A673 (cell line): Measurements from ENCODE around the gene PLXND1. TPM values are rescaled to one million over a fixed set of nuclear protein-coding genes. Genes with fewer than 3 reads are reported as not detected.

Source experiments
- BruUV-seq: library from RNA; stranded (reverse); fragments of 400-500 nt; replicated peaks from 2 replicates; lab custom pipeline; 2021; lab: Mats Ljungman, UMichigan
- CTCF ChIA-PET: fragments of 300-600 bp; sonication (Branson Sonifier 250); formaldehyde crosslinking; loops from one replicate; lab custom pipeline; 2022; ENCODE audit warnings: antibody characterized with exemption; lab: Charles Lee
- POLR2A ChIA-PET: fragments of 300-600 bp; sonication (Branson Sonifier 250); formaldehyde crosslinking; loops from one replicate; lab custom pipeline; 2022; ENCODE audit warnings: antibody characterized with exemption; ENCODE audit not compliant: low non-redundant PET; lab: Charles Lee
- DNase-seq: peaks from one replicate; pipeline ENCODE4 v3.0.0-alpha.2; 2015; ENCODE audit warnings: low spot score
- H3K27ac ChIP-seq: fragments of 200-600 bp; sonication (generic); 2 replicates; pipeline ENCODE4 v1.5.1; 2016; ENCODE audit warnings: mixed run types, low read depth, mild to moderate bottlenecking, mixed read lengths, antibody characterized with exemption, low read length; ENCODE audit not compliant: poor library complexity, severe bottlenecking
- H3K27me3 ChIP-seq: fragments of 200-600 bp; sonication (generic); replicated peaks from 2 replicates; pipeline ENCODE4 v1.6.1; 2017; ENCODE audit warnings: mixed run types, low read depth, mild to moderate bottlenecking, mixed read lengths, antibody characterized with exemption, low read length; ENCODE audit not compliant: insufficient read depth, poor library complexity
- H3K36me3 ChIP-seq: fragments of 200-600 bp; sonication (generic); 2 replicates; pipeline ENCODE4 v1.6.1; 2016; ENCODE audit warnings: mixed run types, mild to moderate bottlenecking, mixed read lengths, antibody characterized with exemption, low read length; ENCODE audit not compliant: insufficient read depth, poor library complexity, severe bottlenecking
- H3K4me1 ChIP-seq: fragments of 200-600 bp; sonication (generic); 2 replicates; pipeline ENCODE4 v1.6.1; 2017; ENCODE audit warnings: mixed run types, mild to moderate bottlenecking, mixed read lengths, antibody characterized with exemption, low read length; ENCODE audit not compliant: insufficient read depth, poor library complexity, severe bottlenecking
- H3K4me3 ChIP-seq: fragments of 200-600 bp; sonication (generic); 2 replicates; pipeline ENCODE4 v1.5.1; 2016; ENCODE audit warnings: low read depth, mixed run types, mild to moderate bottlenecking, mixed read lengths, low read length; ENCODE audit not compliant: poor library complexity, severe bottlenecking
- H3K9me3 ChIP-seq: fragments of 200-600 bp; sonication (generic); 2 replicates; pipeline ENCODE4 v1.6.1; 2016; ENCODE audit warnings: mixed run types, low read depth, mild to moderate bottlenecking, mixed read lengths, antibody characterized with exemption, low read length; ENCODE audit not compliant: poor library complexity, severe bottlenecking
- CTCF ChIP-seq: fragments of 300-800, 200-600 bp; sonication (generic); conservative IDR thresholded peaks from 2 replicates; pipeline ENCODE4 v1.5.1; 2017; ENCODE audit warnings: low read depth, mild to moderate bottlenecking, antibody characterized with exemption, low read length, moderate library complexity, mixed read lengths
- EZH2 ChIP-seq: fragments of 200-600 bp; sonication (generic); IDR thresholded peaks from 2 replicates; pipeline ENCODE4 v1.6.1; 2017; ENCODE audit warnings: borderline replicate concordance, low read depth, mild to moderate bottlenecking, mixed read lengths, antibody characterized with exemption, low read length; ENCODE audit not compliant: poor library complexity, severe bottlenecking
- intact Hi-C: fragments of 100-400 bp; cut with micrococcal nuclease; formaldehyde crosslinking; loops from one replicate; pipeline ENCODE4 v1.10.0; 2022; ENCODE audit not compliant: unreplicated experiment
- total RNA-seq: library from RNA; stranded (reverse); gene quantifications from 2 replicates; pipeline ENCODE4 v1.2.3, GENCODE V29; 2021

PLXND1 gene
- total RNA-seq, 1 experiment from 2014 or later: 31.5 TPM

GRCh38 chr3:129598484-129598883 lies 8.0 kb downstream of the PLXND1 start:
- no peaks in the 10 kb centered on the region for H3K36me3 ChIP-seq
- POLR2A ChIA-PET: no interaction called here
- H3K4me3 ChIP-seq: no peak overlapping the region
- no TSS peak for BruUV-seq
- TF ChIP-seq EZH2 (no peak), CTCF (no peak)
- no peak for DNase-seq
- CTCF ChIA-PET: no interaction called here
- H3K4me1 ChIP-seq: peaks cover 17% of the 10 kb centered on the region
- no peaks in the 10 kb centered on the region for H3K9me3 ChIP-seq
- intact Hi-C loops: no loop called here
- H3K27ac ChIP-seq: no peak overlapping the region
- no peaks in the 10 kb centered on the region for H3K27me3 ChIP-seq

- Histone ChIP-seq H3K9me3 (no peaks in the 10 kb centered on the region), H3K4me1 (peaks cover 20% of the 10 kb centered on the region), H3K27me3 (no peaks in the 10 kb centered on the region), H3K4me3 (no peak overlapping the region), H3K36me3 (no peaks in the 10 kb centered on the region), H3K27ac (no peak overlapping the region)
- ChIA-PET POLR2A (no interaction called here), CTCF (no interaction called here)
- TF ChIP-seq EZH2 (no peak), CTCF (no peak)
- no peak for DNase-seq
- no TSS peak for BruUV-seq
- intact Hi-C loops: no loop called here
Measured at GRCh38 chr3:129598000-129598381, 8.5 kb downstream of the PLXND1 start.

- BruUV-seq: no TSS peak
- ChIA-PET CTCF (no interaction called here), POLR2A (no interaction called here)
- H3K27ac ChIP-seq: no peak overlapping the region
- no peaks in the 10 kb centered on the region for H3K9me3 ChIP-seq
- DNase-seq: no peak
- H3K4me3 ChIP-seq: no peak overlapping the region
- H3K4me1 ChIP-seq: peaks cover 20% of the 10 kb centered on the region
- TF ChIP-seq EZH2: no peak
- TF ChIP-seq CTCF: no peak
- intact Hi-C loops: no loop called here
- H3K27me3 ChIP-seq: no peaks in the 10 kb centered on the region
- H3K36me3 ChIP-seq: no peaks in the 10 kb centered on the region
Measured at GRCh38 chr3:129597087-129597999, 9.1 kb downstream of the PLXND1 start.
